ENCODE measurements around the gene RHPN2. TPM values are rescaled to one million over a fixed set of nuclear protein-coding genes. Genes with fewer than 3 reads are reported as not detected.
A peak's percentile ranks its signal among the peaks of the same experiment; 100 is the strongest.

RHPN2 gene
- total RNA-seq, 4 donors from 2014 or later = 46.2 to 75.6 (median 61.9) TPM

- peak; percentile 89 to 95 (median 90) for DNase-seq
- Histone ChIP-seq H3K27ac (peak within 1 kb of the TSS; percentile 68 to 81 (median 78)), H3K9me3 (no peaks in the 10 kb centered on the region), H3K36me3 (no peaks in the 10 kb centered on the region), H3K4me1 (peaks cover 0 to 29% (median 6%) of the 10 kb centered on the region in 4 donors), H3K27me3 (no peaks in the 10 kb centered on the region), H3K4me3 (peak within 1 kb of the TSS; percentile 72 to 98 (median 86))
- peak in 1 of 6 experiments; percentile 25 for TF ChIP-seq CTCF (IDR thresholded peaks at IDR 0.05)
- TF ChIP-seq POLR2A (IDR thresholded peaks at IDR 0.05) = peak; percentile 38 to 59
Observed at GRCh38 chr19:33080761-33081681, 16.3 kb upstream of the RHPN2 start, which contains the start of gene GPATCH1. Gene GPATCH1, plus strand, starts transcription at chr19:33081181. Its CDS starts 13 bp downstream, at chr19:33081194.

- H3K4me1 ChIP-seq = peaks cover 0 to 16% (median 0%) of the 10 kb centered on the region in 4 donors
- no peak for DNase-seq
- no peak overlapping the region for H3K27ac ChIP-seq
- no peaks in the 10 kb centered on the region for H3K9me3 ChIP-seq
- no peaks in the 10 kb centered on the region for H3K27me3 ChIP-seq
- H3K4me3 ChIP-seq = no peak overlapping the region
- H3K36me3 ChIP-seq = no peaks in the 10 kb centered on the region
- TF ChIP-seq CTCF (IDR thresholded peaks at IDR 0.05) = no peak
- TF ChIP-seq POLR2A (IDR thresholded peaks at IDR 0.05) = no peak
Observed at GRCh38 chr19:33075519-33075918, 10.8 kb upstream of the RHPN2 start.

GRCh38 chr19:33071887-33072286 lies 7.2 kb upstream of the RHPN2 start:
- H3K27ac ChIP-seq = peak overlapping the region in 1 of 4 donors; percentile 65
- no peaks in the 10 kb centered on the region for H3K36me3 ChIP-seq
- DNase-seq = peak in 1 of 3 donors; percentile 65
- no peaks in the 10 kb centered on the region for H3K27me3 ChIP-seq
- TF ChIP-seq CTCF (IDR thresholded peaks at IDR 0.05) (no peak), POLR2A (IDR thresholded peaks at IDR 0.05) (no peak)
- H3K4me1 ChIP-seq = no peaks in the 10 kb centered on the region
- no peak overlapping the region for H3K4me3 ChIP-seq
- H3K9me3 ChIP-seq = no peaks in the 10 kb centered on the region

GRCh38 chr19:33067121-33067520 lies 2.4 kb upstream of the RHPN2 start:
- no peak for DNase-seq
- H3K4me3 ChIP-seq = no peak overlapping the region
- TF ChIP-seq POLR2A (IDR thresholded peaks at IDR 0.05) = no peak
- TF ChIP-seq CTCF (IDR thresholded peaks at IDR 0.05) = no peak
- H3K36me3 ChIP-seq = no peaks in the 10 kb centered on the region
- peaks cover 0 to 13% (median 0%) of the 10 kb centered on the region in 4 donors for H3K4me1 ChIP-seq
- H3K27ac ChIP-seq = no peak overlapping the region
- H3K9me3 ChIP-seq = no peaks in the 10 kb centered on the region
- no peaks in the 10 kb centered on the region for H3K27me3 ChIP-seq

- no peaks in the 10 kb centered on the region for H3K27me3 ChIP-seq
- TF ChIP-seq CTCF (IDR thresholded peaks at IDR 0.05) (no peak), POLR2A (IDR thresholded peaks at IDR 0.05) (no peak)
- no peak for DNase-seq
- H3K27ac ChIP-seq = no peak overlapping the region
- H3K4me1 ChIP-seq = peaks cover 0 to 13% (median 0%) of the 10 kb centered on the region in 4 donors
- H3K4me3 ChIP-seq = no peak overlapping the region
- H3K36me3 ChIP-seq = no peaks in the 10 kb centered on the region
- no peaks in the 10 kb centered on the region for H3K9me3 ChIP-seq
Observed at GRCh38 chr19:33066543-33066942, 1.9 kb upstream of the RHPN2 start.

All from Peyer's patch (tissue), 4 donors.